Measurements from ENCODE around the gene TPPP2. TPM values are rescaled to one million over a fixed set of nuclear protein-coding genes. Genes with fewer than 3 reads are reported as not detected.
"Not testable (repeated sequence)": the region's sequence is repeated elsewhere in the genome, so short reads cannot be mapped to it uniquely, and the experiment has no call there.

Gene TPPP2
- total RNA-seq, 1 donor from 2014 or later: not detected

DNA sequence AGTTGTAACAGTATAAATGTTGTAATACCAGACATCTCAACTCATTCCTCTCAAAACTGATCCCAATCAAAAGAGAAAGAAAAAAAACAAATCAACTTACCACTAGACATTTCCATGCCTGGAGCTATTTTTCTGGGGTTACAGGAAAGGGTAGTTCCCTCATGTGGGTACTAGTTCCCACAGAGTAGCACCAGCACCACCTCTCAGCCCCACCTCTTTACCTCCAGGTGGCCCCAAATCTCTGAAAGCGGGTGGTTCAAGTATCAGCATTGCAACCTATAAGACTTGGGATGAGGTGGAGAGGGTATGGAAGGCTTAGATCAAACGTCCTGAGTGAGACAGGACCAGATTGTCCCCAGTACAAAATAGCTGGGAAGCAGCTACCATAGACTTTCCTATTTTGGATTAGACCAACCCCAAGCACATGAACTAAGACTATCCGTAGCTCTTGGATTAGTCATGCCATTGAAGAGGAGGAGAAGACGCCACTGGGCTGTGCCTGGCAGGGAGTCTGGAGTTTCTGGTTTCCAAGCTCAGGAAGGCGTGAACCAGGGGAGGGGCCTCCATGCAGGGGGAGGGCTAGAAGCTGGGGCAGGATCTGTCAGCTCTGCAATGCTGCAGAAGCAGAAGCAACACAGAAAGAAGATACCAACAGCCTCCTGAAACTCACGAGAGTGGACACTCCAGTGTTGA, 31.2 kb upstream of the TPPP2 start, which contains the start of gene SLC39A2:
Gene SLC39A2, plus strand, starts transcription at position 620 of the 693 bp plus-strand sequence. CDS start 154 bp downstream, outside the sequence.
- Mint-ChIP-seq H3K9me3 (no peaks in the 10 kb centered on the region), H3K27me3 (ENCODE audit: insufficient read depth) (peaks cover 3% of the 10 kb centered on the region), H3K36me3 (ENCODE audit: low read depth) (peaks cover 33% of the 10 kb centered on the region), H3K4me3 (no peak within 1 kb of the TSS), H3K27ac (no peak within 1 kb of the TSS), H3K4me1 (ENCODE audit: low read depth) (peaks cover 11% of the 10 kb centered on the region)
- intact Hi-C loops (cut with micrococcal nuclease): no loop called here
- no peak for DNase-seq (ENCODE audit: low spot score)

DNA sequence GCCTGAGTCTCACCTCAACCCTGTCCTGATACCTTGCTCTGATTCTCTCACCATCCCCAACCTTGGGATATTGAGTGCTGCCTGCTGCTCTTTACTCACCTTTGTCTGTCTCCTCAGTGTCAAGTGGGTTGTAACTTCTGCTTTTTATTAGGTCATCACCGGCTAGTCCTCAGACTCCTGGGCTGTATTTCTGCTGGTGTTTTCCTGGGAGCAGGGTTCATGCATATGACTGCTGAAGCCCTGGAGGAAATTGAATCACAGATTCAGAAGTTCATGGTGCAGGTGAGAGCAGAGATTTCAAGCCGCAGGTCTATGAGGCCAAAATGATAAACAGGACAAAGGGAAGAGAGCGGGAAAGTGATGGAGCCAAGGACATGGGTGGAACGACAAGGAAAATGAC, 30.4 kb upstream of the TPPP2 start:
- Mint-ChIP-seq H3K4me1 (ENCODE audit: low read depth) (peaks cover 8% of the 10 kb centered on the region), H3K27me3 (ENCODE audit: insufficient read depth) (peaks cover 3% of the 10 kb centered on the region), H3K36me3 (ENCODE audit: low read depth) (peaks cover 28% of the 10 kb centered on the region), H3K4me3 (no peak overlapping the region), H3K27ac (no peak overlapping the region), H3K9me3 (no peaks in the 10 kb centered on the region)
- intact Hi-C loops (cut with micrococcal nuclease): no loop called here
- no peak for DNase-seq (ENCODE audit: low spot score)

DNA sequence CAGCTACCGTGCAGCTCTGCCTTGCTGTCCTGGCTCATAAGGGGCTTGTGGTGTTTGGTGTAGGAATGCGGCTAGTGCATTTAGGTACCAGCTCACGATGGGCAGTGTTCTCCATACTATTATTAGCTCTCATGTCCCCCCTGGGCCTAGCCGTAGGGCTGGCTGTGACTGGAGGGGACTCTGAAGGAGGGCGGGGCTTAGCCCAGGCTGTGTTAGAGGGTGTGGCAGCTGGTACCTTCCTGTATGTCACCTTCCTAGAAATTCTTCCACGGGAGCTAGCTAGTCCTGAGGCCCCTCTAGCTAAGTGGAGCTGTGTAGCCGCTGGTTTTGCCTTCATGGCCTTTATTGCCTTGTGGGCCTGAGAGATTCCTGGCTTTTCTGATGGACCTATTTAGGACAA, 28.8 kb upstream of the TPPP2 start:
- Mint-ChIP-seq H3K4me1 (ENCODE audit: low read depth) (no peaks in the 10 kb centered on the region), H3K4me3 (no peak overlapping the region), H3K27me3 (ENCODE audit: insufficient read depth) (peaks cover 3% of the 10 kb centered on the region), H3K27ac (no peak overlapping the region), H3K36me3 (ENCODE audit: low read depth) (peaks cover 12% of the 10 kb centered on the region), H3K9me3 (no peaks in the 10 kb centered on the region)
- no peak for DNase-seq (ENCODE audit: low spot score)
- intact Hi-C loops (cut with micrococcal nuclease): no loop called here

DNA sequence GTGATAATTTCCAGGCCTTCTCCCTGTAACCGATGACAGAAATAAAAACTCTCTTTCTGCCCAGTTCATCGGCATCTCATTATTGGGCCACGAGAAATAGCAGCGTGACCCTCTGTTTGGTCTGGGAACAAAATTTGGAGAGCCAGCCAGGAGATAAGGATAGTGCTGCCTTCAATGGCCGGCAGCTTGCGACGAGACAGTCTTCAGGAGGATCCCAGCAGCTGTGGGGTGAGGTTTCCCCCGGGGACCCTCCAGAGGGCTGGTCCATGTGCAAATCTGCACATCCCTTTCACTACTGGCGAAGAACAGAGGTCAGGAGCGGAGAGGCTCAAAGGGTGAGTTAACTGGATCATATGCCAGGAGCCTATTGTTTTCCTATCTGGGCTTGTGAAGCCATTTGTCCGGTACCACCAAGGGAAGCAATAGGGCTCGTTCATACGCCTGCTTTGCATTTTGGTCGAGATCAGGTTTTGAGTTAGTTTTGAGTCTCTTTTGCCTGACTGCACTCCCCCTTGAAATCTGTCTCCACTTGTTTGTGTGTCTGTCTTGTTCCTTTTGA, 26.1 kb upstream of the TPPP2 start:
- peaks cover 10% of the 10 kb centered on the region for H3K27me3 Mint-ChIP-seq (ENCODE audit: insufficient read depth)
- H3K36me3 Mint-ChIP-seq (ENCODE audit: low read depth): no peaks in the 10 kb centered on the region
- H3K4me3 Mint-ChIP-seq: no peak overlapping the region
- H3K9me3 Mint-ChIP-seq: no peaks in the 10 kb centered on the region
- no peak overlapping the region for H3K27ac Mint-ChIP-seq
- DNase-seq (ENCODE audit: low spot score): no peak
- intact Hi-C loops (cut with micrococcal nuclease): no loop called here
- no peaks in the 10 kb centered on the region for H3K4me1 Mint-ChIP-seq (ENCODE audit: low read depth)

GRCh38 chr14:21009721-21010120, 20.3 kb upstream of the TPPP2 start:
- H3K9me3 Mint-ChIP-seq; DNase-seq (ENCODE audit: low spot score); intact Hi-C loops (cut with micrococcal nuclease); H3K4me1 Mint-ChIP-seq (ENCODE audit: low read depth); H3K27ac Mint-ChIP-seq; H3K36me3 Mint-ChIP-seq (ENCODE audit: low read depth); H3K4me3 Mint-ChIP-seq: not testable (repeated sequence)
- H3K27me3 Mint-ChIP-seq (ENCODE audit: insufficient read depth): peaks cover 26% of the 10 kb centered on the region

DNA sequence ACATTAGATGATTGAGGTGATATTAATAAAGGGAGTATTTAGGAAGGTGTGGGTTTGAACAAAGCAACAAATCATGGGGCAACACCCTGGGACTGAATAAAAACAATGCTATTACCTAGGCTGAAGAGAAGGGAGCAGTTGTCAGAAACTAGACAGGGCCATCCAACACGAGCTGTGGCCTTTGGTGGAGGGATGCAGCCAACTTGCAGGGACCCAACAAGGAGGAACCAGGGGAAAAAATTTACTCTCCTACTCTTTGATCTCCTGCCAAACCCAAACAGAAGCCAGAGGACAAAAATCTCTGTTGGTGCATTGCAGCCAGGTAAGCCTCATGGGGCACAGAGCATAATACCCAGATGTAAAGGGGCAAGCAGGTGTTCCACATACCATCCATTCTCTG, 18.9 kb upstream of the TPPP2 start:
- Mint-ChIP-seq H3K36me3 (ENCODE audit: low read depth) (no peaks in the 10 kb centered on the region), H3K27me3 (ENCODE audit: insufficient read depth) (peaks cover 26% of the 10 kb centered on the region), H3K4me3 (no peak overlapping the region), H3K27ac (no peak overlapping the region), H3K9me3 (no peaks in the 10 kb centered on the region), H3K4me1 (ENCODE audit: low read depth) (no peaks in the 10 kb centered on the region)
- intact Hi-C loops (cut with micrococcal nuclease): no loop called here
- DNase-seq (ENCODE audit: low spot score): no peak

- no peak overlapping the region for H3K4me3 Mint-ChIP-seq
- no peaks in the 10 kb centered on the region for H3K9me3 Mint-ChIP-seq
- no peaks in the 10 kb centered on the region for H3K36me3 Mint-ChIP-seq (ENCODE audit: low read depth)
- intact Hi-C loops (cut with micrococcal nuclease): loop anchor here (1.0 kb wide), 5 partner anchors 10 to 93 kb away; partner anchors contain the start of gene RNASE8
- peaks cover 19% of the 10 kb centered on the region for H3K27me3 Mint-ChIP-seq (ENCODE audit: insufficient read depth)
- DNase-seq (ENCODE audit: low spot score): peak; percentile 58
- H3K27ac Mint-ChIP-seq: no peak overlapping the region
- H3K4me1 Mint-ChIP-seq (ENCODE audit: low read depth): no peaks in the 10 kb centered on the region
Observed at GRCh38 chr14:21014761-21015190, 15.2 kb upstream of the TPPP2 start.

- H3K36me3 Mint-ChIP-seq (ENCODE audit: low read depth): no peaks in the 10 kb centered on the region
- no peaks in the 10 kb centered on the region for H3K9me3 Mint-ChIP-seq
- H3K4me1 Mint-ChIP-seq (ENCODE audit: low read depth): no peaks in the 10 kb centered on the region
- H3K27ac Mint-ChIP-seq: no peak overlapping the region
- H3K27me3 Mint-ChIP-seq (ENCODE audit: insufficient read depth): peaks cover 19% of the 10 kb centered on the region
- intact Hi-C loops (cut with micrococcal nuclease): no loop called here
- no peak for DNase-seq (ENCODE audit: low spot score)
- no peak overlapping the region for H3K4me3 Mint-ChIP-seq
Observed at GRCh38 chr14:21015312-21015711, 14.7 kb upstream of the TPPP2 start.

GRCh38 chr14:21016413-21017190, 13.4 kb upstream of the TPPP2 start:
- intact Hi-C loops (cut with micrococcal nuclease): no loop called here
- H3K9me3 Mint-ChIP-seq: no peaks in the 10 kb centered on the region
- no peak for DNase-seq (ENCODE audit: low spot score)
- H3K36me3 Mint-ChIP-seq (ENCODE audit: low read depth): no peaks in the 10 kb centered on the region
- no peak overlapping the region for H3K27ac Mint-ChIP-seq
- no peak overlapping the region for H3K4me3 Mint-ChIP-seq
- no peaks in the 10 kb centered on the region for H3K4me1 Mint-ChIP-seq (ENCODE audit: low read depth)
- H3K27me3 Mint-ChIP-seq (ENCODE audit: insufficient read depth): peaks cover 21% of the 10 kb centered on the region

DNA sequence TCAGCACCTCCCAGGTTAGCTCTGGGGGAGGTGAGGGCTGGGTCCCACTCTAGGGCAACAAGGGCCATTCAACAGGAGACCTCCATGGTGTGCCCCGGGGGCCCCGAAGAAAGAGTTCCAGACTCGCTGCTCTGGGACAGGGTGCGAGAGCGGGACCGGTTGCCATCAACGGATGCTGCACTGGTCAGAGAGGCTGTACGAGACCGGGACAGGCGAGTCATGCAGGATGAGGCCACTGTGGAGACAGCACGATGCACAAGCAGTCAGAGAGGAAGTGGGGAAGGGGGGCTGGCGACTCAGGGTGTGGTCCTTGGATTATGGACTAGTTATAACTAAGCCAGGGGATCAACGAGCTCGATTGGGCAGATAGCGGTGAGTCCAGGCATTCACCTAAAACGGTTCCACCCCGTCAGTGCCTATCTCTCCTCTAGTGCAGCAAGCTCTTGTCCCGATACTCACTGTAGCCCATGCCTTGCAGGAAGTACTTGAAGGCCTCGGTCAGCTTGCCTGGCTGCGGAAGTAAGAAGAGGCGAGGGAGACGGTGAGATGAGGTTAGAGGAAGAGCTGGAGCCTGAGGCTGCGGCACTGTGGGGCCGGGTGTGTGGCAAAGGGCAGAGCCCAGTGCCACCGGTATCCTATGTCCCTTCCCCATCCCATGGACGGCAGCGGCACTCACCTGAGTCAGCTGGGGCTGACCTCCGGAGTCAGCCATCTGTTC, 12.3 kb upstream of the TPPP2 start:
- H3K36me3 Mint-ChIP-seq (ENCODE audit: low read depth): no peaks in the 10 kb centered on the region
- intact Hi-C loops (cut with micrococcal nuclease): no loop called here
- DNase-seq (ENCODE audit: low spot score): no peak
- H3K4me3 Mint-ChIP-seq: no peak overlapping the region
- no peaks in the 10 kb centered on the region for H3K4me1 Mint-ChIP-seq (ENCODE audit: low read depth)
- peaks cover 20% of the 10 kb centered on the region for H3K27me3 Mint-ChIP-seq (ENCODE audit: insufficient read depth)
- H3K27ac Mint-ChIP-seq: no peak overlapping the region
- H3K9me3 Mint-ChIP-seq: no peaks in the 10 kb centered on the region

DNA sequence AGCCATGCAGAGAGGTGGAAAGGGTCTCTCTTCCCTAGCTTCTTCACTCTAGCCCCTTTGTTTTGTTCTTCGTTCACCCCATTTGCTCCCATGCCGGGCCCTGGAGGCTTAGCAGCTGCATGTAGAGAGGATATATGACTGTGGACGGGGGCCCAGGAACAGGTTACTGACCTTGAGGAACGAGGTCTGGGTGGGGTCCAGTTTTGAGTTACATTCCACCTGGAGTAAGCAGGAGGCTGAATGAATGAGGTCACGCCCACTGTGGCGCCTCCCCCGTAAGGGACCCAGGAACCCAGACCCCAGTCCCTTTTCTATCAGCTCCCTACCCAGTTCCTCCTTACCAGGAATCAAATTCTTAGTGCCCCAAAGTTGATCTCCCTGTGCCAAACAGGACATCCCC, 11.7 kb upstream of the TPPP2 start:
- DNase-seq (ENCODE audit: low spot score): no peak
- H3K4me1 Mint-ChIP-seq (ENCODE audit: low read depth): no peaks in the 10 kb centered on the region
- no peaks in the 10 kb centered on the region for H3K9me3 Mint-ChIP-seq
- no peak overlapping the region for H3K4me3 Mint-ChIP-seq
- H3K36me3 Mint-ChIP-seq (ENCODE audit: low read depth): no peaks in the 10 kb centered on the region
- H3K27me3 Mint-ChIP-seq (ENCODE audit: insufficient read depth): peaks cover 22% of the 10 kb centered on the region
- intact Hi-C loops (cut with micrococcal nuclease): no loop called here
- H3K27ac Mint-ChIP-seq: no peak overlapping the region

GRCh38 chr14:21018781-21019180, 11.2 kb upstream of the TPPP2 start:
- no peaks in the 10 kb centered on the region for H3K4me1 Mint-ChIP-seq (ENCODE audit: low read depth)
- H3K36me3 Mint-ChIP-seq (ENCODE audit: low read depth): no peaks in the 10 kb centered on the region
- no peak overlapping the region for H3K27ac Mint-ChIP-seq
- peaks cover 24% of the 10 kb centered on the region for H3K27me3 Mint-ChIP-seq (ENCODE audit: insufficient read depth)
- intact Hi-C loops (cut with micrococcal nuclease): no loop called here
- no peak for DNase-seq (ENCODE audit: low spot score)
- H3K9me3 Mint-ChIP-seq: no peaks in the 10 kb centered on the region
- H3K4me3 Mint-ChIP-seq: no peak overlapping the region

DNA sequence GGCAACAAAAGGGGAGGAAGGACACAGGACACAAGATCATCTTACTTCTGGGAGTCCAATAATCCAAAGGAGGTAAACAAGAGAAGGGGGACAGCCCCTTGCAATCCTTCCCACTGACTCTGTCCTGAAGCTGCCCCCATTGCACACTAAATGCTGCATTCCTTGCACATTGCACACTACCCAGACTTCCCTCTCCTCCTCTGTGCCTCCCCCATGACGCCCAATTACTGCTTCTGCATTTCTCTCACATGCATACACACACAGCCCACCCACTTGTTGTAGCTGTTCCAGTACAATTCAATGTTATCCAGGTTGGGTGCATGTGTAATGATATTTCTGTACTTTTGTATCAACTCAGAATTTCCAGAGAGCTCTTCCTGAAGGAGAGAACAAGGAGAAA, 10.7 kb upstream of the TPPP2 start:
- H3K36me3 Mint-ChIP-seq (ENCODE audit: low read depth): no peaks in the 10 kb centered on the region
- intact Hi-C loops (cut with micrococcal nuclease): no loop called here
- no peak for DNase-seq (ENCODE audit: low spot score)
- peaks cover 6% of the 10 kb centered on the region for H3K4me1 Mint-ChIP-seq (ENCODE audit: low read depth)
- H3K27ac Mint-ChIP-seq: no peak overlapping the region
- peaks cover 26% of the 10 kb centered on the region for H3K27me3 Mint-ChIP-seq (ENCODE audit: insufficient read depth)
- no peaks in the 10 kb centered on the region for H3K9me3 Mint-ChIP-seq
- no peak overlapping the region for H3K4me3 Mint-ChIP-seq

Measured in activated T-helper 1 cell treated with anti-CD3 and anti-CD28 coated beads, Interleukin-12 subunit alpha, Interleukin-12 subunit beta, Interleukin-2, Interleukin-4 antibody, amounts not matched to agents 30 ng/mL and 10 ng/mL and 1 ng/mL, durations not matched to agents 14 hours and 24 hours and 36 hours (primary cell).